K562 (cell line): ENCODE results near the gene PSMD4. TPM values are rescaled to one million over a fixed set of nuclear protein-coding genes. Genes with fewer than 3 reads are reported as not detected.

Source experiments
- ARID1B ChIP-seq: fragments of 450-650 bp; IDR thresholded peaks from 2 replicates; pipeline ENCODE4 v1.6.1; 2016; ENCODE audit warnings: antibody characterized with exemption, mild to moderate bottlenecking, inconsistent platforms
- BCOR ChIP-seq: fragments of 450-650 bp; IDR thresholded peaks from 2 replicates; pipeline ENCODE4 v1.6.1; 2016
- CBX3 ChIP-seq, 2 experiments: IDR thresholded peaks; 1 replicate in 1 of 2; 2 replicates in 1 of 2; pipeline ENCODE4 v1.6.1; 2012; ENCODE audit warnings: inconsistent platforms in 2 of 2, low read length in 2 of 2, borderline replicate concordance in 1 of 2, control low read depth in 1 of 2
- CCAR2 ChIP-seq: fragments of 200-400 bp; formaldehyde crosslinking; IDR thresholded peaks from 2 replicates; pipeline ENCODE4 v1.6.1; 2017; ENCODE audit warnings: mild to moderate bottlenecking, low read depth, low read length
- CHD2 ChIP-seq: IDR thresholded peaks from 2 replicates; pipeline ENCODE4 v1.6.1; 2011; ENCODE audit warnings: low read depth, low read length
- CREB1 ChIP-seq, 2 experiments: sonication (generic) in 1 of 2; formaldehyde crosslinking in 1 of 2; IDR thresholded peaks; 2 replicates each; pipeline versions ENCODE4 v1.6.1 to v1.8.0; 2012 to 2022; ENCODE audit warnings: inconsistent platforms in 1 of 2, mild to moderate bottlenecking in 1 of 2, missing genetic modification reagents in 1 of 2, moderate library complexity in 1 of 2
- CREB3L1 ChIP-seq: fragments of 450-650 bp; IDR thresholded peaks from 2 replicates; pipeline ENCODE4 v1.6.1; 2014; ENCODE audit warnings: low read depth, mild to moderate bottlenecking, moderate library complexity, borderline replicate concordance
- EGR1 ChIP-seq: fragments of 450-650 bp; conservative IDR thresholded peaks from 2 replicates; pipeline ENCODE4 v1.6.1; 2017; ENCODE audit warnings: mild to moderate bottlenecking
- HDAC6 ChIP-seq: IDR thresholded peaks from 2 replicates; pipeline ENCODE4 v1.6.1; 2012; ENCODE audit warnings: low read depth, mild to moderate bottlenecking, control low read depth, inconsistent platforms, low read length, moderate library complexity
- HMGN3 ChIP-seq: IDR thresholded peaks from 2 replicates; pipeline ENCODE4 v1.6.1; 2011; ENCODE audit warnings: borderline replicate concordance, low read depth, mild to moderate bottlenecking, mixed read lengths, low read length; ENCODE audit not compliant: insufficient read length; ENCODE audit errors: extremely low read depth
- HSF4 ChIP-seq: fragments of 250-450 bp; sonication (Bioruptor Pico); IDR thresholded peaks from 2 replicates; pipeline ENCODE4 v2.1.2; 2022; ENCODE audit warnings: mild to moderate bottlenecking, moderate library complexity, borderline replicate concordance
- PML ChIP-seq: IDR thresholded peaks from 2 replicates; pipeline ENCODE4 v1.6.1; 2012; ENCODE audit warnings: low read length, inconsistent platforms
- POLR2AphosphoS2 ChIP-seq: IDR thresholded peaks from 2 replicates; pipeline ENCODE4 v1.6.1; 2012; ENCODE audit warnings: low read length, improper control_type of control experiment
- SMAD2 ChIP-seq: fragments of 150-350 bp; IDR thresholded peaks from 2 replicates; pipeline ENCODE4 v1.6.1; 2014; ENCODE audit warnings: low read depth, mild to moderate bottlenecking, low read length
- SP1 ChIP-seq: sonication (generic); formaldehyde crosslinking; IDR thresholded peaks from 2 replicates; pipeline ENCODE4 v1.8.1; 2022; ENCODE audit warnings: mild to moderate bottlenecking, missing genetic modification reagents
- SPI1 ChIP-seq: IDR thresholded peaks from 2 replicates; pipeline ENCODE4 v1.6.1; 2011; ENCODE audit warnings: low read depth, low read length, control low read depth, borderline replicate concordance
- WHSC1 ChIP-seq: IDR thresholded peaks from one replicate; pipeline ENCODE4 v1.6.1; 2012; ENCODE audit warnings: low read length, control low read depth, inconsistent platforms
- ZBTB26 ChIP-seq: fragments of 450-650 bp; formaldehyde crosslinking; IDR thresholded peaks from 2 replicates; pipeline ENCODE4 v1.4.0; 2022; ENCODE audit warnings: missing genetic modification characterization
- ZNF24 ChIP-seq: fragments of 450-650 bp; IDR thresholded peaks from 2 replicates; pipeline ENCODE4 v1.6.1; 2016
- ZNF316 ChIP-seq: fragments of 450-650 bp; IDR thresholded peaks from 2 replicates; pipeline ENCODE4 v1.6.1; 2016
- ZNF347 ChIP-seq: fragments of 450-650 bp; formaldehyde crosslinking; IDR thresholded peaks from 2 replicates; pipeline ENCODE4 v1.4.0; 2020; ENCODE audit warnings: low read depth, mild to moderate bottlenecking, moderate library complexity
- ZSCAN32 ChIP-seq: fragments of 450-650 bp; formaldehyde crosslinking; IDR thresholded peaks from 2 replicates; pipeline ENCODE4 v1.4.0; 2020; ENCODE audit warnings: mild to moderate bottlenecking, moderate library complexity
- polyA plus RNA-seq, 8 experiments: library from polyadenylated mRNA; depleted of rRNA in 4 of 8; stranded (reverse) in 5 of 8; unstranded in 3 of 8; fragments of >200 nt; fragmentation: Nextera tagmentation in 2 of 8; fragmentation: Illumina TruSeq in 1 of 8; extraction: Ambion mirVana in 2 of 8; extraction: Trizol in 1 of 8; gene quantifications; 2 replicates each; pipeline versions ENCODE4 v1.2.1 to v1.2.3, GENCODE V29; 2011 to 2014; ENCODE audit warnings: inconsistent platforms in 1 of 8, missing spikeins in 1 of 8
- total RNA-seq, 7 experiments: library from RNA; depleted of rRNA in 6 of 7; stranded (reverse); fragments of >200 nt in 6 of 7; fragmentation: Illumina TruSeq in 2 of 7; extraction: Trizol in 2 of 7; gene quantifications; 2 replicates each; pipeline versions ENCODE4 v1.2.1 to v1.2.3, GENCODE V29; 2011 to 2021; ENCODE audit warnings: low replicate concordance in 1 of 7
- TF ChIP-seq, protein P1 (sequence below): fragments of 450-650 bp; formaldehyde crosslinking; conservative IDR thresholded peaks from 2 replicates; pipeline ENCODE4 v1.4.0; 2022; ENCODE audit warnings: mild to moderate bottlenecking, missing genetic modification characterization
- TF ChIP-seq, protein P2 (sequence below): sonication (generic); formaldehyde crosslinking; IDR thresholded peaks from 2 replicates; pipeline ENCODE4 v1.8.0; 2022; ENCODE audit warnings: missing genetic modification reagents, mild to moderate bottlenecking, borderline replicate concordance

Gene PSMD4
- total and polyA plus RNA-seq, 9 of the 15 experiments (the other 6 are each of a cell fraction or from before 2014, with no cell fraction given) = 194 to 353 (median 295) TPM

DNA sequence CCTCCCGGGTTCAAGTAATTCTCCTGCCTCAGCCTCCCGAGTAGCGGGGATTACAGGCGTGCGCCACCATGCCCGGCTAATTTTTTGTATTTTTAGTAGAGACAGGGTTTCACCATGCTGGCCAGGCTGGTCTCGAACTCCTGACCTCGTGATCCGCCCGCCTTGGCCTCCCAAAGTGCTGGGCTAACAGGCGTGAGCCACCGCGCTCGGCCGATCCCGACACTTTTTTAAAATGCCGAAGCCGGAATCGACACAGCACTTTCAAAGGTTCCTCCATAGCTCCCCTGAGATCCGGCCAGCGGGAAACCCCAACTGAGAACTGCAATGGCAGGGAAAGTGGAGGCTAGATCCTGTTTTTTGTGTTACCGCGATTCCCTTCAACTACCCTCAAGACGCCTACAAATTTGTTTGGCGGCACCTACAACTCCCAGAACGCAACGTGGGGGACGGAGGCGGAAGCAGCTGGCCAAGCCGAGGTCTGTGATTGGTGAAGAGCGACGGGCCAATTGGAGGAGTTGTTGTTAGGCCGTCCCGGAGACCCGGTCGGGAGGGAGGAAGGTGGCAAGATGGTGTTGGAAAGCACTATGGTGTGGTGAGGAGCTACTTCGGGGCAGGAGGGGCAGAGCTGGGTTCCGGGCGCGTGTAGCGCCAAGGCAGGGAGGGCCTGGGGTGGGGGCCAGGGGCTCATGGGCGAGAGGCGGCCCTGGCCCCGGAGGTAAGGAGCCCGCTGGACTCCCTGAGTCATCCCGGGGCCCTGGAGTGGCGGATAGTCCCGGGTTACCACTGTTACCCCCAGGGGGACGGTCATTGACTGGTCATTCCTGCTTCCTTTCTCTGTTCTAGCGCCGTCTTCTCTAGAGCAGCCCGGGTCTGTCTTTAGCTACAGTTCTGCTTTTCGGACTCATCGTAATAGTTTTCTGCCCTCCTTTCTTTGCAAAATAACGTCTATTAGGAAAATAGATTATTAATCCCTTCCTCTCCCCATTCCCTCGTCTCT lies at the start of gene PSMD4 (continued):
- TF ChIP-seq EGR1 = peak; percentile 82
- no peak for TF ChIP-seq ZNF347 (CRISPR knock-in tag)
- TF ChIP-seq SPI1 = no peak
- TF ChIP-seq CBX3 (IDR thresholded peaks at IDR 0.05; ENCODE audit: borderline replicate concordance in 1 of 2, low read length in 2 of 2) = no peak
- TF ChIP-seq ZNF316 = peak; percentile 82
- peak; percentile 81 for TF ChIP-seq CREB3L1
- TF ChIP-seq HSF4 (CRISPR knock-in tag) = no peak
- no peak for TF ChIP-seq HDAC6
- TF ChIP-seq SP1 (CRISPR knock-in tag) = peak; percentile 61; the same call in 1 of the 2 replicates
- peak; percentile 66; the same call in 1 of the 2 replicates for TF ChIP-seq POLR2AphosphoS2
- TF ChIP-seq HMGN3 = no peak
- TF ChIP-seq CHD2 = peak; percentile 78
- TF ChIP-seq, protein P1, sequence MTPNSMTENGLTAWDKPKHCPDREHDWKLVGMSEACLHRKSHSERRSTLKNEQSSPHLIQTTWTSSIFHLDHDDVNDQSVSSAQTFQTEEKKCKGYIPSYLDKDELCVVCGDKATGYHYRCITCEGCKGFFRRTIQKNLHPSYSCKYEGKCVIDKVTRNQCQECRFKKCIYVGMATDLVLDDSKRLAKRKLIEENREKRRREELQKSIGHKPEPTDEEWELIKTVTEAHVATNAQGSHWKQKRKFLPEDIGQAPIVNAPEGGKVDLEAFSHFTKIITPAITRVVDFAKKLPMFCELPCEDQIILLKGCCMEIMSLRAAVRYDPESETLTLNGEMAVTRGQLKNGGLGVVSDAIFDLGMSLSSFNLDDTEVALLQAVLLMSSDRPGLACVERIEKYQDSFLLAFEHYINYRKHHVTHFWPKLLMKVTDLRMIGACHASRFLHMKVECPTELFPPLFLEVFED (CRISPR knock-in tag) = no peak
- TF ChIP-seq, protein P2, sequence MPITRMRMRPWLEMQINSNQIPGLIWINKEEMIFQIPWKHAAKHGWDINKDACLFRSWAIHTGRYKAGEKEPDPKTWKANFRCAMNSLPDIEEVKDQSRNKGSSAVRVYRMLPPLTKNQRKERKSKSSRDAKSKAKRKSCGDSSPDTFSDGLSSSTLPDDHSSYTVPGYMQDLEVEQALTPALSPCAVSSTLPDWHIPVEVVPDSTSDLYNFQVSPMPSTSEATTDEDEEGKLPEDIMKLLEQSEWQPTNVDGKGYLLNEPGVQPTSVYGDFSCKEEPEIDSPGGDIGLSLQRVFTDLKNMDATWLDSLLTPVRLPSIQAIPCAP (CRISPR knock-in tag) = no peak
- no peak for TF ChIP-seq CCAR2
- peak; percentile 53 for TF ChIP-seq ARID1B
- no peak for TF ChIP-seq SMAD2
- TF ChIP-seq ZBTB26 (CRISPR knock-in tag) = no peak
- TF ChIP-seq ZSCAN32 (CRISPR knock-in tag) = no peak
- TF ChIP-seq BCOR = peak; percentile 85
- TF ChIP-seq ZNF24 = no peak
- peak; percentile 88 for TF ChIP-seq PML
- no peak for TF ChIP-seq WHSC1
- peak; percentile 52; the same call in 1 of the 2 replicates for TF ChIP-seq CREB1 (IDR thresholded peaks at IDR 0.05)
- TF ChIP-seq CREB1 (CRISPR knock-in tag; IDR thresholded peaks at IDR 0.05) = no peak; the same call in 1 of the 2 replicates
